HG02981 (cell line): ENCODE measurements around the gene ZNF768.

Experiments
- ATAC-seq: cut with Tn5 transposase; IDR thresholded peaks from one replicate; pipeline ENCODE4 v1.9.1; 2021; ENCODE audit warnings: mild to moderate bottlenecking, moderate library complexity; ENCODE audit not compliant: unreplicated experiment

Gene ZNF768

GRCh38 chr16:30526137-30526822 lies at the start of gene ZNF768:
Gene ZNF768 (minus strand): TSS chr16:30526566. CDS start chr16:30526413, 153 bp downstream.
- peak; percentile 19 for ATAC-seq

- no peak for ATAC-seq
Measured at GRCh38 chr16:30574678-30575077, 48.3 kb upstream of the ZNF768 start.

GRCh38 chr16:30571445-30572322 lies 45.3 kb upstream of the ZNF768 start, which contains the start of gene ZNF688:
Gene ZNF688 (minus strand): TSS chr16:30571714. CDS start chr16:30571629, 85 bp downstream.
- ATAC-seq, result peak; percentile 70

GRCh38 chr16:30570636-30571444 lies 44.5 kb upstream of the ZNF768 start:
- ATAC-seq, result no peak

- ATAC-seq, result no peak
Measured at GRCh38 chr16:30569746-30570635, 43.6 kb upstream of the ZNF768 start.

- ATAC-seq, result no peak
Measured at GRCh38 chr16:30569281-30569680, 42.9 kb upstream of the ZNF768 start.

GRCh38 chr16:30567991-30568638 lies 41.7 kb upstream of the ZNF768 start:
- ATAC-seq, result no peak

GRCh38 chr16:30567160-30567990 lies 41.0 kb upstream of the ZNF768 start:
- no peak for ATAC-seq

GRCh38 chr16:30566531-30566930 lies 40.2 kb upstream of the ZNF768 start:
- no peak for ATAC-seq

- ATAC-seq, result no peak
Measured at GRCh38 chr16:30565984-30566383, 39.6 kb upstream of the ZNF768 start.

- ATAC-seq, result no peak
Measured at GRCh38 chr16:30565526-30565925, 39.2 kb upstream of the ZNF768 start.

GRCh38 chr16:30562021-30562420 lies 35.7 kb upstream of the ZNF768 start:
- no peak for ATAC-seq

- ATAC-seq, result no peak
Measured at GRCh38 chr16:30561089-30561816, 34.9 kb upstream of the ZNF768 start.

GRCh38 chr16:30559690-30560089 lies 33.3 kb upstream of the ZNF768 start:
- no peak for ATAC-seq

GRCh38 chr16:30558789-30559377 lies 32.5 kb upstream of the ZNF768 start:
- no peak for ATAC-seq

- ATAC-seq, result peak; percentile 82
Measured at GRCh38 chr16:30557957-30558788, 31.8 kb upstream of the ZNF768 start, which contains the start of gene ZNF764. Gene ZNF764 (minus strand): TSS chr16:30558374. CDS start chr16:30558182, 192 bp downstream.

- no peak for ATAC-seq
Measured at GRCh38 chr16:30557707-30557956, 31.3 kb upstream of the ZNF768 start.
